ENCODE measurements around the gene CYB5R4. TPM values are rescaled to one million over a fixed set of nuclear protein-coding genes. Genes with fewer than 3 reads are reported as not detected.
"Not testable (repeated sequence)": the region's sequence is repeated elsewhere in the genome, so short reads cannot be mapped to it uniquely, and the experiment has no call there.

The CYB5R4 gene
- total and polyA plus RNA-seq, 3 experiments from 2014 or later = 31.6 to 36.0 (median 33.6) TPM

DNA sequence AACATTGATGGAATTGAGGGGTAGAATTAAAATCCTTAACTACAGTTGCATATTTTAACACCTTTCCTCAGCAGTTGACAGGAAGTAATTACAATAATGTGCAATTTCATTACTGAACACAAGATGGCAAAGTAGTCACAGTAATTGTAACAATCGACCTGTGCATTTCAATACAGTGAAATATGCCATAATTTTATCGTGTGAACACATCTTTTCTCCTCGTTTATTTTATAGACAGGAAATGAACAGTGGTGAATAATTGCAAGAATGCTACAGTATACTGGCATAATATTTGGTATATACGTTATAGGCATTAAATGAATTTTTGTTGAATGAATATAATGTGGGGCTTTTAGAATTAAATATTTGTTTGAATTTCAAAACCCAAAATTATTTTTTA lies 25.0 kb downstream of the CYB5R4 start:
- no peaks in the 10 kb centered on the region for H3K27me3 Mint-ChIP-seq
- CTCF ChIA-PET = interaction anchor here (0.7 to 0.8 kb wide), 2 partner anchors 343 to 1439 kb away, joined by 3 read pairs; partner anchors contain the start of gene CEP162

DNA sequence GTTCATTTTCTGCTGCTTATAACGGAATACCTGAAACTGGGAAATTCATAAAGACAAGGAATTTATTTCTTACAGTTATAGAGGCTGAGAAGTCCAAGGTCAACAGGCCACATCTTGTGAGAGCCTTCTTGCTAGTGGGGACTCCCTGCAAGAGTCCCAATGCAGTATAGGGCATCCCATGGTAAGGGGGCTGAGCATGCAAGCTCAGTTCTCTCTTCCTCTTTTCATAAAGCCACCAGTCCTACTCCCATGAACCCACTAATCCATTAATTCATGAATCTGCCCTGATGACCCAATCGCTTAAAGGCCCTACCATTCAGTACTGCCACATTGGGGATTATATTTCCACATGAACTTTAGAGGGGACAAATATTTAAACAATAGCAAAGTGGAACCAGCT lies 26.5 kb downstream of the CYB5R4 start:
- Histone ChIP-seq H3K27ac (ENCODE audit: low read depth, low read length) (no peak overlapping the region), H3K9me3 (ENCODE audit: low read length) (no peaks in the 10 kb centered on the region), H3K36me3 (ENCODE audit: insufficient read depth, low read length) (no peaks in the 10 kb centered on the region), H3K27me3 (ENCODE audit: insufficient read depth, low read length, poor library complexity, severe bottlenecking) (no peaks in the 10 kb centered on the region), H3K4me3 (ENCODE audit: low read length) (no peak overlapping the region), H3K4me1 (ENCODE audit: insufficient read depth, low read length) (no peaks in the 10 kb centered on the region)
- Mint-ChIP-seq H3K4me1 (peaks cover 18 to 33% (median 30%) of the 10 kb centered on the region in 3 donors), H3K9me3 (no peaks in the 10 kb centered on the region), H3K4me3 (no peak overlapping the region), H3K27me3 (no peaks in the 10 kb centered on the region), H3K27ac (no peak overlapping the region), H3K36me3 (peaks cover 0 to 10% (median 2%) of the 10 kb centered on the region in 3 donors)
- DNase-seq = no peak
- CTCF ChIA-PET = interaction anchor here (1.0 kb wide), 1 partner anchor 334 kb away, joined by 3 read pairs; no protein-coding TSS in a partner anchor
- POLR2A ChIA-PET = no interaction called here

More for the DNA sequence above, 25.0 kb downstream of the CYB5R4 start:
- no peak overlapping the region for H3K4me3 ChIP-seq (ENCODE audit: low read length)
- no peaks in the 10 kb centered on the region for H3K9me3 ChIP-seq (ENCODE audit: low read length)
- H3K36me3 ChIP-seq (ENCODE audit: insufficient read depth, low read length) = no peaks in the 10 kb centered on the region
- Mint-ChIP-seq H3K27ac (peak overlapping the region in 1 of 8 donors; percentile 17), H3K36me3 (no peaks in the 10 kb centered on the region), H3K4me3 (no peak overlapping the region), H3K4me1 (peaks cover 22 to 37% (median 32%) of the 10 kb centered on the region in 3 donors), H3K9me3 (no peaks in the 10 kb centered on the region)
- H3K4me1 ChIP-seq (ENCODE audit: insufficient read depth, low read length) = no peaks in the 10 kb centered on the region
- POLR2A ChIA-PET = no interaction called here
- no peak overlapping the region for H3K27ac ChIP-seq (ENCODE audit: low read depth, low read length)
- H3K27me3 ChIP-seq (ENCODE audit: insufficient read depth, low read length, poor library complexity, severe bottlenecking) = no peaks in the 10 kb centered on the region
- peak in 2 of 5 donors; percentile 27 to 33 for DNase-seq

GRCh38 chr6:83889621-83890020 lies 30.1 kb downstream of the CYB5R4 start:
- Histone ChIP-seq H3K4me3 (ENCODE audit: low read length) (no peak overlapping the region), H3K4me1 (ENCODE audit: insufficient read depth, low read length) (no peaks in the 10 kb centered on the region), H3K9me3 (ENCODE audit: low read length) (no peaks in the 10 kb centered on the region), H3K27me3 (ENCODE audit: insufficient read depth, low read length, poor library complexity, severe bottlenecking) (no peaks in the 10 kb centered on the region), H3K27ac (ENCODE audit: low read depth, low read length) (no peak overlapping the region), H3K36me3 (ENCODE audit: insufficient read depth, low read length) (no peaks in the 10 kb centered on the region)
- no peak for DNase-seq
- POLR2A ChIA-PET = no interaction called here
- no peaks in the 10 kb centered on the region for H3K9me3 Mint-ChIP-seq
- peaks cover 22 to 55% (median 54%) of the 10 kb centered on the region in 3 donors for H3K4me1 Mint-ChIP-seq
- H3K27me3 Mint-ChIP-seq = no peaks in the 10 kb centered on the region
- CTCF ChIA-PET = no interaction called here
- no peak overlapping the region for H3K4me3 Mint-ChIP-seq
- peaks cover 0 to 14% (median 13%) of the 10 kb centered on the region in 3 donors for H3K36me3 Mint-ChIP-seq
- no peak overlapping the region for H3K27ac Mint-ChIP-seq

DNA sequence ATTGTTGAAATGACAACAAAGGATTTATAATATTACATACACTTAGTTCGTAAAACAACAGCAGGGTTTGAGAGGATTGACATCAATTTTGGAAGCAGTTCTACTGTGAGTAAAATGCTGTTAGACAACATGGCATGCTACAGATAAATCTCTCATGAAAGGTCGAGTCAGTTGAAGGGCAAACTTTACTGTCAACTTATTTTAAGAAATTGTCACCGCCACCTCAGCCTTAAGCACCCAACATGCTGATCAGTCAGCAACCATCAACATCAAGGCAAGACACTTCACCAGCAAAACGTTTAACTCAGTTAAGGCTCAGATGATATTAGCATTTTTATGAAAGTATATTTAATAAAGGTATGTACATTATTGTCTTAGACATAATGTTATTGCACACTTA lies 31.0 kb downstream of the CYB5R4 start:
- ChIA-PET CTCF (no interaction called here), POLR2A (no interaction called here)
- no peak for DNase-seq
- Mint-ChIP-seq H3K27me3 (no peaks in the 10 kb centered on the region), H3K4me1 (peaks cover 22 to 62% (median 61%) of the 10 kb centered on the region in 3 donors), H3K27ac (no peak overlapping the region), H3K36me3 (peaks cover 0 to 21% (median 17%) of the 10 kb centered on the region in 3 donors), H3K9me3 (no peaks in the 10 kb centered on the region), H3K4me3 (no peak overlapping the region)
- Histone ChIP-seq H3K27ac (ENCODE audit: low read depth, low read length) (no peak overlapping the region), H3K9me3 (ENCODE audit: low read length) (no peaks in the 10 kb centered on the region), H3K36me3 (ENCODE audit: insufficient read depth, low read length) (no peaks in the 10 kb centered on the region), H3K27me3 (ENCODE audit: insufficient read depth, low read length, poor library complexity, severe bottlenecking) (no peaks in the 10 kb centered on the region), H3K4me1 (ENCODE audit: insufficient read depth, low read length) (no peaks in the 10 kb centered on the region), H3K4me3 (ENCODE audit: low read length) (no peak overlapping the region)

DNA sequence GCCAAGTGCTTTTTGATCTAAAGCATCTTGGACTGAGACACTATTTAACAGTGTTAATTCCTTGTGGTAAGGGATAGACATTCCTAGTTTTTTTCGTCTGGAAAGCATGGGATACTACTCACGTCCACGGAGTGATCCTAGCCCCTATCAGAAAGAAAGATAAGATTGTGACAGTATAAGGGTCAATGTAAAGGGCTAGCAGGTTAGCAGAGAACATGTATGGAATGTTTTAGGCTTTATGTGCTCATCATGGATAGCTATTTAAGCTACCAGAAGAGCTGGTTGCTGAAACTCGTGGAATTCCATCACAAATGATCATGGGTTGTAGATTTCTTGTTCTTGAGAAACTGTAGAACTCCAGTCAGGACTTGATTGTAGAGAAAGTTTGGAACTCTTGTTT lies 32.1 kb downstream of the CYB5R4 start:
- Mint-ChIP-seq H3K27me3 (no peaks in the 10 kb centered on the region), H3K27ac (peak overlapping the region in 1 of 8 donors; percentile 32), H3K4me3 (no peak overlapping the region), H3K9me3 (no peaks in the 10 kb centered on the region), H3K4me1 (peaks cover 18 to 67% (median 64%) of the 10 kb centered on the region in 3 donors), H3K36me3 (peaks cover 9 to 30% (median 23%) of the 10 kb centered on the region in 3 donors)
- POLR2A ChIA-PET = no interaction called here
- no peak for DNase-seq
- no peak overlapping the region for H3K4me3 ChIP-seq (ENCODE audit: low read length)
- H3K4me1 ChIP-seq (ENCODE audit: insufficient read depth, low read length) = no peaks in the 10 kb centered on the region
- no peaks in the 10 kb centered on the region for H3K36me3 ChIP-seq (ENCODE audit: insufficient read depth, low read length)
- H3K9me3 ChIP-seq (ENCODE audit: low read length) = no peaks in the 10 kb centered on the region
- H3K27ac ChIP-seq (ENCODE audit: low read depth, low read length) = no peak overlapping the region
- H3K27me3 ChIP-seq (ENCODE audit: insufficient read depth, low read length, poor library complexity, severe bottlenecking) = no peaks in the 10 kb centered on the region
- CTCF ChIA-PET = no interaction called here

GRCh38 chr6:83893024-83893423 lies 33.5 kb downstream of the CYB5R4 start:
- Histone ChIP-seq H3K4me1 (ENCODE audit: insufficient read depth, low read length) (no peaks in the 10 kb centered on the region), H3K27me3 (ENCODE audit: insufficient read depth, low read length, poor library complexity, severe bottlenecking) (no peaks in the 10 kb centered on the region), H3K27ac (ENCODE audit: low read depth, low read length) (no peak overlapping the region), H3K4me3 (ENCODE audit: low read length) (no peak overlapping the region), H3K9me3 (ENCODE audit: low read length) (no peaks in the 10 kb centered on the region), H3K36me3 (ENCODE audit: insufficient read depth, low read length) (no peaks in the 10 kb centered on the region)
- H3K4me3 Mint-ChIP-seq = no peak overlapping the region
- peaks cover 18 to 67% (median 64%) of the 10 kb centered on the region in 3 donors for H3K4me1 Mint-ChIP-seq
- peaks cover 20 to 36% (median 23%) of the 10 kb centered on the region in 3 donors for H3K36me3 Mint-ChIP-seq
- no peak for DNase-seq
- CTCF ChIA-PET = interaction anchor here (1.1 kb wide), 1 partner anchor 335 kb away, joined by 3 read pairs; no protein-coding TSS in a partner anchor
- no peak overlapping the region for H3K27ac Mint-ChIP-seq
- no peaks in the 10 kb centered on the region for H3K9me3 Mint-ChIP-seq
- H3K27me3 Mint-ChIP-seq = no peaks in the 10 kb centered on the region
- POLR2A ChIA-PET = no interaction called here

GRCh38 chr6:83897094-83897493 lies 37.6 kb downstream of the CYB5R4 start:
- CTCF ChIA-PET; H3K27ac ChIP-seq (ENCODE audit: low read depth, low read length); H3K4me3 ChIP-seq (ENCODE audit: low read length); H3K27ac Mint-ChIP-seq; H3K9me3 ChIP-seq (ENCODE audit: low read length); H3K27me3 Mint-ChIP-seq; H3K4me1 ChIP-seq (ENCODE audit: insufficient read depth, low read length); H3K27me3 ChIP-seq (ENCODE audit: insufficient read depth, low read length, poor library complexity, severe bottlenecking); H3K4me3 Mint-ChIP-seq; H3K36me3 ChIP-seq (ENCODE audit: insufficient read depth, low read length); DNase-seq; POLR2A ChIA-PET: not testable (repeated sequence)
- Mint-ChIP-seq H3K9me3 (peaks cover 6 to 17% (median 12%) of the 10 kb centered on the region in 5 donors), H3K4me1 (peaks cover 27 to 63% (median 60%) of the 10 kb centered on the region in 3 donors), H3K36me3 (peaks cover 23 to 50% (median 39%) of the 10 kb centered on the region in 3 donors)

- Mint-ChIP-seq H3K27me3 (peaks cover 0 to 2% of the 10 kb centered on the region in 2 donors), H3K9me3 (peaks cover 19 to 46% (median 36%) of the 10 kb centered on the region in 5 donors), H3K36me3 (peaks cover 31 to 64% (median 52%) of the 10 kb centered on the region in 3 donors)
Observed at GRCh38 chr6:83901624-83902023, 42.1 kb downstream of the CYB5R4 start.

More at GRCh38 chr6:83901624-83902023, 42.1 kb downstream of the CYB5R4 start:
- Histone ChIP-seq H3K36me3 (ENCODE audit: insufficient read depth, low read length) (no peaks in the 10 kb centered on the region), H3K4me3 (ENCODE audit: low read length) (no peak overlapping the region), H3K27me3 (ENCODE audit: insufficient read depth, low read length, poor library complexity, severe bottlenecking) (no peaks in the 10 kb centered on the region), H3K27ac (ENCODE audit: low read depth, low read length) (no peak overlapping the region), H3K9me3 (ENCODE audit: low read length) (no peaks in the 10 kb centered on the region), H3K4me1 (ENCODE audit: insufficient read depth, low read length) (no peaks in the 10 kb centered on the region)
- CTCF ChIA-PET = no interaction called here
- POLR2A ChIA-PET = interaction anchor here (0.6 kb wide), 1 partner anchor 13 kb away, joined by 3 read pairs; no protein-coding TSS in a partner anchor
- Mint-ChIP-seq H3K27ac (no peak overlapping the region), H3K4me1 (peaks cover 46 to 66% (median 53%) of the 10 kb centered on the region in 3 donors), H3K4me3 (peak overlapping the region in 1 of 7 donors; percentile 19)
- DNase-seq = no peak
